GM12878 (cell line): ENCODE results near the gene PDCD11. TPM values are rescaled to one million over a fixed set of nuclear protein-coding genes. Genes with fewer than 3 reads are reported as not detected.

ENCODE experiments used
- ATAC-seq: fragments of 200-7000 bp; cut with Tn5 transposase; 3 replicates; pipeline ENCODE4 v1.9.1; 2020; ENCODE audit warnings: mild to moderate bottlenecking, moderate library complexity
- BruUV-seq: library from RNA; stranded (reverse); fragments of 400-500 nt; replicated peaks from 2 replicates; lab custom pipeline; 2021; lab: Mats Ljungman, UMichigan
- CTCF ChIA-PET: fragments of 300-600 bp; sonication (Branson Sonifier 250); formaldehyde crosslinking; extraction: SDS; loops from one replicate; lab custom pipeline; 2021; ENCODE audit warnings: inconsistent platforms; lab: Yijun Ruan, JAX
- POLR2A ChIA-PET: fragments of 350-600 bp; formaldehyde crosslinking; extraction: SDS; loops from one replicate; lab custom pipeline; 2021; ENCODE audit warnings: inconsistent platforms; lab: Charles Lee
- RAD21 ChIA-PET: fragments of 300-600 bp; sonication (Branson Sonifier 250); formaldehyde crosslinking; loops from one replicate; lab custom pipeline; 2023; ENCODE audit warnings: antibody characterized with exemption; ENCODE audit not compliant: unreplicated experiment; lab: Charles Lee
- SMC1A ChIA-PET: fragments of 300-600 bp; sonication (Branson Sonifier 250); formaldehyde crosslinking; loops from one replicate; lab custom pipeline; 2023; ENCODE audit not compliant: unreplicated experiment, uncharacterized antibody; lab: Charles Lee
- DNase-seq: peaks from one replicate; pipeline ENCODE4 v3.0.0-alpha.2; 2011; ENCODE audit warnings: low read depth, low spot score
- FAIRE-seq: peaks from 3 replicates; lab custom pipeline; 2011; peaks lifted over from hg19 to GRCh38; lab: Jason Lieb, UNC
- H2AFZ ChIP-seq: 2 replicates; pipeline ENCODE4 v1.6.0; 2011; ENCODE audit warnings: low read depth, low read length, control low read depth; ENCODE audit not compliant: control insufficient read depth
- H3K27ac ChIP-seq: 2 replicates; pipeline ENCODE4 v1.5.1; 2011; ENCODE audit warnings: control low read depth; ENCODE audit not compliant: control insufficient read depth, insufficient read depth
- H3K27me3 ChIP-seq, 2 experiments: replicated peaks in 1 of 2; 2 replicates each; pipeline versions ENCODE4 v1.6.0 to v1.6.1; 2011; ENCODE audit warnings: low read length in 1 of 2; ENCODE audit not compliant: control insufficient read depth in 2 of 2, insufficient read depth in 2 of 2
- H3K36me3 ChIP-seq, 2 experiments: 2 replicates each; pipeline ENCODE4 v1.5.1; 2011; ENCODE audit warnings: low read length in 1 of 2; ENCODE audit not compliant: control insufficient read depth in 2 of 2, insufficient read depth in 2 of 2
- H3K4me1 ChIP-seq: 2 replicates; pipeline ENCODE4 v1.6.1; 2011; ENCODE audit warnings: mild to moderate bottlenecking, low read length, moderate library complexity, mixed read lengths; ENCODE audit not compliant: control insufficient read depth, insufficient read depth
- H3K4me2 ChIP-seq: 2 replicates; pipeline ENCODE4 v1.6.0; 2011; ENCODE audit warnings: control low read depth; ENCODE audit not compliant: control insufficient read depth, insufficient read depth
- H3K4me3 ChIP-seq: fragments of 200-600 bp; sonication (generic); 2 replicates; pipeline ENCODE4 v1.5.1; 2016
- H3K79me2 ChIP-seq: 2 replicates; pipeline ENCODE4 v1.6.0; 2011; ENCODE audit warnings: low read length; ENCODE audit not compliant: control insufficient read depth, insufficient read depth
- H3K9ac ChIP-seq: 2 replicates; pipeline ENCODE4 v1.8.0; 2011; ENCODE audit warnings: low read length, control low read depth, mixed read lengths; ENCODE audit not compliant: control insufficient read depth, insufficient read depth
- H3K9me3 ChIP-seq: replicated peaks from 3 replicates; pipeline ENCODE4 v1.5.1; 2011; ENCODE audit warnings: mild to moderate bottlenecking, low read length; ENCODE audit not compliant: control insufficient read depth, insufficient read depth
- H4K20me1 ChIP-seq: 2 replicates; pipeline ENCODE4 v1.6.0; 2011; ENCODE audit not compliant: control insufficient read depth, insufficient read depth
- BMI1 ChIP-seq: fragments of 450-650 bp; IDR thresholded peaks from 2 replicates; pipeline ENCODE4 v1.6.1; 2016; ENCODE audit warnings: mild to moderate bottlenecking, moderate library complexity, borderline replicate concordance
- CHD1 ChIP-seq: IDR thresholded peaks from 2 replicates; pipeline ENCODE4 v1.6.1; 2012; ENCODE audit warnings: low read depth, low read length, improper control_type of control experiment
- EED ChIP-seq: sonication (generic); IDR thresholded peaks from 2 replicates; pipeline ENCODE4 v1.6.1; 2016; ENCODE audit warnings: antibody characterized with exemption, low read depth
- HDAC6 ChIP-seq: fragments of 200-600 bp; sonication (generic); IDR thresholded peaks from one replicate; pipeline ENCODE4 v1.8.0; 2017; ENCODE audit warnings: antibody characterized with exemption; ENCODE audit not compliant: unreplicated experiment
- KAT2A ChIP-seq: conservative IDR thresholded peaks from 2 replicates; pipeline ENCODE4 v1.6.1; 2011; ENCODE audit warnings: low read depth, low read length; ENCODE audit not compliant: control insufficient read depth
- KLF5 ChIP-seq: fragments of 450-650 bp; IDR thresholded peaks from 2 replicates; pipeline ENCODE4 v1.6.1; 2014; ENCODE audit warnings: mild to moderate bottlenecking; ENCODE audit not compliant: partially characterized antibody
- NFYB ChIP-seq: IDR thresholded peaks from 2 replicates; pipeline ENCODE4 v1.6.1; 2011; ENCODE audit warnings: low read depth, mild to moderate bottlenecking, low read length, improper control_type of control experiment, moderate library complexity; ENCODE audit not compliant: insufficient read depth
- RAD21 ChIP-seq: IDR thresholded peaks from 2 replicates; pipeline ENCODE4 v1.6.1; 2011; ENCODE audit warnings: mild to moderate bottlenecking, low read depth, low read length, moderate library complexity; ENCODE audit not compliant: insufficient read depth
- RB1 ChIP-seq: fragments of 450-650 bp; formaldehyde crosslinking; IDR thresholded peaks from 2 replicates; pipeline ENCODE4 v1.6.1; 2017; ENCODE audit warnings: mild to moderate bottlenecking, borderline replicate concordance
- TAF1 ChIP-seq: IDR thresholded peaks from 2 replicates; pipeline ENCODE4 v1.6.1; 2011; ENCODE audit warnings: mild to moderate bottlenecking, low read depth, low read length, borderline replicate concordance
- TCF12 ChIP-seq: IDR thresholded peaks from 2 replicates; pipeline ENCODE4 v1.6.1; 2011; ENCODE audit warnings: low read depth, mild to moderate bottlenecking, low read length
- ZSCAN29 ChIP-seq: fragments of 450-650 bp; IDR thresholded peaks from 2 replicates; pipeline ENCODE4 v1.6.1; 2017; ENCODE audit warnings: mild to moderate bottlenecking, moderate library complexity
- WGBS: methylation state at CpG from one replicate; pipeline ENCODE4 v1.1.6; 2016; ENCODE audit warnings: low lambda C conversion rate; ENCODE audit not compliant: insufficient replicate concordance, insufficient coverage; ENCODE audit errors: missing lambda C conversion rate; 5-methylcytosine and 5-hydroxymethylcytosine counted together
- in situ Hi-C: fragments of 300-500 bp; cut with MboI; formaldehyde crosslinking; loops from 9 replicates; pipeline ENCODE4 v1.14.3; 2018; ENCODE audit warnings: mixed read lengths
- intact Hi-C: fragments of 100-400 bp; cut with micrococcal nuclease; formaldehyde crosslinking; loops from one replicate; pipeline ENCODE4 v1.14.2; 2022; ENCODE audit not compliant: unreplicated experiment
- polyA plus RNA-seq, 11 experiments: library from polyadenylated mRNA; depleted of rRNA in 4 of 11; unstranded in 6 of 11; stranded (reverse) in 5 of 11; fragments of >200 nt; fragmentation: Nextera tagmentation in 4 of 11; fragmentation: Illumina TruSeq in 1 of 11; extraction: Ambion mirVana in 4 of 11; extraction: Trizol in 1 of 11; gene quantifications; 1 replicate in 1 of 11; 2 replicates in 10 of 11; pipeline versions ENCODE4 v1.2.1 to v1.2.3, GENCODE V29; 2011 to 2016; ENCODE audit warnings: inconsistent platforms in 2 of 11, missing spikeins in 2 of 11, low read depth in 1 of 11
- total RNA-seq, 4 experiments: library from RNA; depleted of rRNA in 3 of 4; stranded (reverse); fragments of >200 nt in 3 of 4; fragmentation: Illumina TruSeq in 1 of 4; extraction: Trizol in 1 of 4; gene quantifications; 2 replicates each; pipeline versions ENCODE4 v1.2.1 to v1.2.3, GENCODE V29; 2013 to 2021
- TF ChIP-seq, protein P1 (sequence below): fragments of 450-650 bp; IDR thresholded peaks from 2 replicates; pipeline ENCODE4 v1.6.1; 2014; ENCODE audit warnings: mild to moderate bottlenecking
- TF ChIP-seq, protein P2 (sequence below): IDR thresholded peaks from 2 replicates; pipeline ENCODE4 v1.6.1; 2012; ENCODE audit warnings: low read depth, low read length, improper control_type of control experiment

The PDCD11 gene
- total and polyA plus RNA-seq, 10 of the 15 experiments (the other 5 are each of a cell fraction or from before 2014, with no cell fraction given): 13.9 to 69.7 (median 44.8) TPM

DNA sequence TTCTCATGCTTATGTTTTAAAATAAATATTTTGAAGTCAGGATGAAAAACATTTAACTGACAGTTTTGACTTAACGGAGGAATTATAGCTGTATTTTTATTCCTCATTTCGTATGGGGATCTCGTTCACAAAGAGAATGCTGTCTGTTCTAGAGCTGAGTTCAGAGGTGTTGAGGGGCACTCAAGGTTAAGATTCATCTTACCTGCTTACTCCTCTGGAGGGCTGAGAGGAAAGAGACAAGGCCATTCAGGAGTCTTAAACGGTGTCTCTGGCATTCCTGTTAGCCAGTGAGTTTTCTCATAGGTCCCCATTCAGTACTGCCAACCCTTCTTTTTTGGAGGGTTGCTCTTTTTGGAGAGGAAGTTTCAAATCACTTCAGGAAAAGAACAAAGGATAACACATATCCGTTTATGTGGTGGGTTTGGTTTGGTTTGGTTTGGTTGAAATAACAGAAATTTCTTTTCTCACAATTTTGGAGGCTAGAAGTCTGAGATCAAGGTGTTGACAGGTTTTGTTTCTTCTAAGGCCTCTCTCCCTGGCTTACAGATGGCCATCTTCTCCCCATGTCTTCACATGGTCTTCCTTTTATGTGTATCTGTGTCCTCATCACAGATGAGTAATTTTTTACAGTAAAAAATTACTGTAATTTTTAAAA lies 32.7 kb downstream of the PDCD11 start (continued):
- TF ChIP-seq, protein P1, sequence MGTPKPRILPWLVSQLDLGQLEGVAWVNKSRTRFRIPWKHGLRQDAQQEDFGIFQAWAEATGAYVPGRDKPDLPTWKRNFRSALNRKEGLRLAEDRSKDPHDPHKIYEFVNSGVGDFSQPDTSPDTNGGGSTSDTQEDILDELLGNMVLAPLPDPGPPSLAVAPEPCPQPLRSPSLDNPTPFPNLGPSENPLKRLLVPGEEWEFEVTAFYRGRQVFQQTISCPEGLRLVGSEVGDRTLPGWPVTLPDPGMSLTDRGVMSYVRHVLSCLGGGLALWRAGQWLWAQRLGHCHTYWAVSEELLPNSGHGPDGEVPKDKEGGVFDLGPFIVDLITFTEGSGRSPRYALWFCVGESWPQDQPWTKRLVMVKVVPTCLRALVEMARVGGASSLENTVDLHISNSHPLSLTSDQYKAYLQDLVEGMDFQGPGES: no peak
- no peak for TF ChIP-seq BMI1

DNA sequence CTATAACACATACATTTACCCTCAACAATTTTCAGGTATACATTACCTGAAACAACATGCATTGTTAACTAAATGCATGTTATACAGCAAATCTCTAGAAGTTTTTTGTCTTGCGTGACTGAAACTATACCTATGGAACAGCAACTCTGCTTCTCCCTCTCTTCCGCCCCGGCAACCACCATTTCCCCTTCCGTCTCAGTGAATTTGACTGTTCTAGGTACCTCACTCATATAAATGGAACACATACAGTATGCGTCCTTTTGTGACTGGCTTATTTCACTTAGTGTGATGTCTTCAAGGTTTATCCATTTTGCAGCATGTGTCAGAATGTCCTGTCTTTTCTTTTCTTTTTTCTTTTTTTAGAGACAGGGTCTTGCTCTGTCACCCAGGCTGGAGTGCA lies 33.2 kb downstream of the PDCD11 start:
- H3K4me2 ChIP-seq: no peak overlapping the region
- no peaks in the 10 kb centered on the region for H3K9me3 ChIP-seq
- no peak overlapping the region for H2AFZ ChIP-seq
- ChIA-PET CTCF (no interaction called here), POLR2A (no interaction called here), RAD21 (no interaction called here), SMC1A (no interaction called here)
- no peak overlapping the region for H3K27ac ChIP-seq
- no peaks in the 10 kb centered on the region for H4K20me1 ChIP-seq
- ATAC-seq (no peak), FAIRE-seq (no peak), DNase-seq (no peak)
- BruUV-seq: no TSS peak
- TF ChIP-seq TCF12 (no peak), RAD21 (no peak), RB1 (no peak), NFYB (no peak), KLF5 (no peak), ZSCAN29 (no peak), CHD1 (no peak), KAT2A (no peak), TAF1 (no peak), EED (no peak), HDAC6 (no peak)
- TF ChIP-seq, protein P2, sequence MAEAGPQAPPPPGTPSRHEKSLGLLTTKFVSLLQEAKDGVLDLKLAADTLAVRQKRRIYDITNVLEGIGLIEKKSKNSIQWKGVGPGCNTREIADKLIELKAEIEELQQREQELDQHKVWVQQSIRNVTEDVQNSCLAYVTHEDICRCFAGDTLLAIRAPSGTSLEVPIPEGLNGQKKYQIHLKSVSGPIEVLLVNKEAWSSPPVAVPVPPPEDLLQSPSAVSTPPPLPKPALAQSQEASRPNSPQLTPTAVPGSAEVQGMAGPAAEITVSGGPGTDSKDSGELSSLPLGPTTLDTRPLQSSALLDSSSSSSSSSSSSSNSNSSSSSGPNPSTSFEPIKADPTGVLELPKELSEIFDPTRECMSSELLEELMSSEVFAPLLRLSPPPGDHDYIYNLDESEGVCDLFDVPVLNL: no peak
- H3K4me3 ChIP-seq: no peak overlapping the region
- in situ Hi-C loops (no loop called here), intact Hi-C loops (no loop called here)
- no peaks in the 10 kb centered on the region for H3K4me1 ChIP-seq
- no peaks in the 10 kb centered on the region for H3K79me2 ChIP-seq
- no peak overlapping the region for H3K9ac ChIP-seq
- no peaks in the 10 kb centered on the region for H3K27me3 ChIP-seq
- 93% methylated on average over 5 of the region's 5 CpGs for WGBS
- peaks cover 20 to 53% of the 10 kb centered on the region in 2 experiments for H3K36me3 ChIP-seq
